ENCODE data around the gene RBM17.

The RBM17 gene

GRCh38 chr10:6056411-6057135 is 32.3 kb upstream of the RBM17 start:
- no peak for TF ChIP-seq FOXM1 (IDR thresholded peaks at IDR 0.05; ENCODE audit: borderline replicate concordance, low read depth)
- TF ChIP-seq EGR1 (IDR thresholded peaks at IDR 0.05), result no peak
- TF ChIP-seq REST (IDR thresholded peaks at IDR 0.05; ENCODE audit: low read depth), result no peak
- TF ChIP-seq USF1 (IDR thresholded peaks at IDR 0.05), result no peak
- no peak for TF ChIP-seq CREB1 (IDR thresholded peaks at IDR 0.05; ENCODE audit: low read depth)
- no peak for TF ChIP-seq TAF1 (IDR thresholded peaks at IDR 0.05; ENCODE audit: low read depth)
- no peak for TF ChIP-seq TEAD4 (IDR thresholded peaks at IDR 0.05)
- no peak for TF ChIP-seq EP300 (IDR thresholded peaks at IDR 0.05; ENCODE audit: borderline replicate concordance)
- no peak for TF ChIP-seq TCF12 (IDR thresholded peaks at IDR 0.05; ENCODE audit: low read depth)
- TF ChIP-seq YY1 (IDR thresholded peaks at IDR 0.05; ENCODE audit: low read depth), result no peak

GRCh38 chr10:6058682-6059475 is 30.0 kb upstream of the RBM17 start:
- TF ChIP-seq TAF1 (IDR thresholded peaks at IDR 0.05; ENCODE audit: low read depth) (no peak), CREB1 (IDR thresholded peaks at IDR 0.05; ENCODE audit: low read depth) (no peak), USF1 (IDR thresholded peaks at IDR 0.05) (no peak), CEBPB (IDR thresholded peaks at IDR 0.05) (no peak), YY1 (IDR thresholded peaks at IDR 0.05; ENCODE audit: low read depth) (no peak), EGR1 (IDR thresholded peaks at IDR 0.05) (no peak), RAD21 (IDR thresholded peaks at IDR 0.05; ENCODE audit: low read depth) (no peak), TEAD4 (IDR thresholded peaks at IDR 0.05) (no peak), MAX (IDR thresholded peaks at IDR 0.05) (no peak), NFIC (IDR thresholded peaks at IDR 0.05) (no peak), EP300 (IDR thresholded peaks at IDR 0.05; ENCODE audit: borderline replicate concordance) (no peak), FOXM1 (IDR thresholded peaks at IDR 0.05; ENCODE audit: borderline replicate concordance, low read depth) (no peak), TCF12 (IDR thresholded peaks at IDR 0.05; ENCODE audit: low read depth) (no peak), ZBTB7A (IDR thresholded peaks at IDR 0.05; ENCODE audit: low read depth) (no peak), REST (IDR thresholded peaks at IDR 0.05; ENCODE audit: low read depth) (no peak)

GRCh38 chr10:6059506-6059905 is 29.3 kb upstream of the RBM17 start:
- TF ChIP-seq EP300 (IDR thresholded peaks at IDR 0.05; ENCODE audit: borderline replicate concordance) (no peak), TAF1 (IDR thresholded peaks at IDR 0.05; ENCODE audit: low read depth) (no peak), REST (IDR thresholded peaks at IDR 0.05; ENCODE audit: low read depth) (no peak), CREB1 (IDR thresholded peaks at IDR 0.05; ENCODE audit: low read depth) (no peak), CEBPB (IDR thresholded peaks at IDR 0.05) (no peak), FOXM1 (IDR thresholded peaks at IDR 0.05; ENCODE audit: borderline replicate concordance, low read depth) (no peak), MAX (IDR thresholded peaks at IDR 0.05) (no peak), TEAD4 (IDR thresholded peaks at IDR 0.05) (no peak), NFIC (IDR thresholded peaks at IDR 0.05) (no peak), YY1 (IDR thresholded peaks at IDR 0.05; ENCODE audit: low read depth) (no peak), RAD21 (IDR thresholded peaks at IDR 0.05; ENCODE audit: low read depth) (no peak), USF1 (IDR thresholded peaks at IDR 0.05) (no peak), EGR1 (IDR thresholded peaks at IDR 0.05) (no peak)
